Measurements from ENCODE around the gene GNG7. TPM values are rescaled to one million over a fixed set of nuclear protein-coding genes. Genes with fewer than 3 reads are reported as not detected.

GNG7 gene
- total and polyA plus RNA-seq, 10 of the 15 experiments (the other 5 are each of a cell fraction or from before 2014, with no cell fraction given) = 1.9 to 13.6 (median 6.5) TPM

- TF ChIP-seq, protein P1, sequence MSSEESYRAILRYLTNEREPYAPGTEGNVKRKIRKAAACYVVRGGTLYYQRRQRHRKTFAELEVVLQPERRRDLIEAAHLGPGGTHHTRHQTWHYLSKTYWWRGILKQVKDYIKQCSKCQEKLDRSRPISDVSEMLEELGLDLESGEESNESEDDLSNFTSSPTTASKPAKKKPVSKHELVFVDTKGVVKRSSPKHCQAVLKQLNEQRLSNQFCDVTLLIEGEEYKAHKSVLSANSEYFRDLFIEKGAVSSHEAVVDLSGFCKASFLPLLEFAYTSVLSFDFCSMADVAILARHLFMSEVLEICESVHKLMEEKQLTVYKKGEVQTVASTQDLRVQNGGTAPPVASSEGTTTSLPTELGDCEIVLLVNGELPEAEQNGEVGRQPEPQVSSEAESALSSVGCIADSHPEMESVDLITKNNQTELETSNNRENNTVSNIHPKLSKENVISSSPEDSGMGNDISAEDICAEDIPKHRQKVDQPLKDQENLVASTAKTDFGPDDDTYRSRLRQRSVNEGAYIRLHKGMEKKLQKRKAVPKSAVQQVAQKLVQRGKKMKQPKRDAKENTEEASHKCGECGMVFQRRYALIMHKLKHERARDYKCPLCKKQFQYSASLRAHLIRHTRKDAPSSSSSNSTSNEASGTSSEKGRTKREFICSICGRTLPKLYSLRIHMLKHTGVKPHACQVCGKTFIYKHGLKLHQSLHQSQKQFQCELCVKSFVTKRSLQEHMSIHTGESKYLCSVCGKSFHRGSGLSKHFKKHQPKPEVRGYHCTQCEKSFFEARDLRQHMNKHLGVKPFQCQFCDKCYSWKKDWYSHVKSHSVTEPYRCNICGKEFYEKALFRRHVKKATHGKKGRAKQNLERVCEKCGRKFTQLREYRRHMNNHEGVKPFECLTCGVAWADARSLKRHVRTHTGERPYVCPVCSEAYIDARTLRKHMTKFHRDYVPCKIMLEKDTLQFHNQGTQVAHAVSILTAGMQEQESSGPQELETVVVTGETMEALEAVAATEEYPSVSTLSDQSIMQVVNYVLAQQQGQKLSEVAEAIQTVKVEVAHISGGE (CRISPR knock-in tag; IDR thresholded peaks at IDR 0.05) = no peak
- no peak for TF ChIP-seq HDAC6 (IDR thresholded peaks at IDR 0.05; ENCODE audit: unreplicated experiment)
- no peak for TF ChIP-seq SIN3A (IDR thresholded peaks at IDR 0.05; ENCODE audit: low read depth, low read length)
- TF ChIP-seq CREB1 (IDR thresholded peaks at IDR 0.05; ENCODE audit: low read depth) = peak; percentile 86
- 0 out of 4 replicates have a peak, but pooled peaks have one; percentile 12 to 17 for TF ChIP-seq IKZF2 (IDR thresholded peaks at IDR 0.05)
- peak; percentile 75; the same call in 1 of the 2 replicates for TF ChIP-seq TCF3 (IDR thresholded peaks at IDR 0.05; ENCODE audit: borderline replicate concordance, insufficient read depth, low read depth, low read length)
- no peak for TF ChIP-seq KAT2A (conservative IDR thresholded peaks at IDR 0.05; ENCODE audit: control insufficient read depth, low read depth, low read length)
- TF ChIP-seq BCL11A (IDR thresholded peaks at IDR 0.05; ENCODE audit: low read depth, low read length) = no peak
- TF ChIP-seq RB1 (IDR thresholded peaks at IDR 0.05; ENCODE audit: borderline replicate concordance) = no peak
- TF ChIP-seq WRNIP1 (IDR thresholded peaks at IDR 0.05; ENCODE audit: borderline replicate concordance, low read depth, low read length) = no peak
- TF ChIP-seq PML (IDR thresholded peaks at IDR 0.05; ENCODE audit: low read length) = no peak
- TF ChIP-seq BHLHE40 (IDR thresholded peaks at IDR 0.05; ENCODE audit: borderline replicate concordance in 1 of 2, low read depth in 2 of 2, low read length in 1 of 2) = peak; percentile 73 to 88; a peak in 3 of 4 replicates
- peak; percentile 30; the same call in 1 of the 2 replicates for TF ChIP-seq DPF2 (IDR thresholded peaks at IDR 0.05)
- TF ChIP-seq, protein P2, sequence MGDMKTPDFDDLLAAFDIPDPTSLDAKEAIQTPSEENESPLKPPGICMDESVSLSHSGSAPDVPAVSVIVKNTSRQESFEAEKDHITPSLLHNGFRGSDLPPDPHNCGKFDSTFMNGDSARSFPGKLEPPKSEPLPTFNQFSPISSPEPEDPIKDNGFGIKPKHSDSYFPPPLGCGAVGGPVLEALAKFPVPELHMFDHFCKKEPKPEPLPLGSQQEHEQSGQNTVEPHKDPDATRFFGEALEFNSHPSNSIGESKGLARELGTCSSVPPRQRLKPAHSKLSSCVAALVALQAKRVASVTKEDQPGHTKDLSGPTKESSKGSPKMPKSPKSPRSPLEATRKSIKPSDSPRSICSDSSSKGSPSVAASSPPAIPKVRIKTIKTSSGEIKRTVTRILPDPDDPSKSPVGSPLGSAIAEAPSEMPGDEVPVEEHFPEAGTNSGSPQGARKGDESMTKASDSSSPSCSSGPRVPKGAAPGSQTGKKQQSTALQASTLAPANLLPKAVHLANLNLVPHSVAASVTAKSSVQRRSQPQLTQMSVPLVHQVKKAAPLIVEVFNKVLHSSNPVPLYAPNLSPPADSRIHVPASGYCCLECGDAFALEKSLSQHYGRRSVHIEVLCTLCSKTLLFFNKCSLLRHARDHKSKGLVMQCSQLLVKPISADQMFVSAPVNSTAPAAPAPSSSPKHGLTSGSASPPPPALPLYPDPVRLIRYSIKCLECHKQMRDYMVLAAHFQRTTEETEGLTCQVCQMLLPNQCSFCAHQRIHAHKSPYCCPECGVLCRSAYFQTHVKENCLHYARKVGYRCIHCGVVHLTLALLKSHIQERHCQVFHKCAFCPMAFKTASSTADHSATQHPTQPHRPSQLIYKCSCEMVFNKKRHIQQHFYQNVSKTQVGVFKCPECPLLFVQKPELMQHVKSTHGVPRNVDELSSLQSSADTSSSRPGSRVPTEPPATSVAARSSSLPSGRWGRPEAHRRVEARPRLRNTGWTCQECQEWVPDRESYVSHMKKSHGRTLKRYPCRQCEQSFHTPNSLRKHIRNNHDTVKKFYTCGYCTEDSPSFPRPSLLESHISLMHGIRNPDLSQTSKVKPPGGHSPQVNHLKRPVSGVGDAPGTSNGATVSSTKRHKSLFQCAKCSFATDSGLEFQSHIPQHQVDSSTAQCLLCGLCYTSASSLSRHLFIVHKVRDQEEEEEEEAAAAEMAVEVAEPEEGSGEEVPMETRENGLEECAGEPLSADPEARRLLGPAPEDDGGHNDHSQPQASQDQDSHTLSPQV (IDR thresholded peaks at IDR 0.05) = no peak
- TF ChIP-seq SUPT20H (IDR thresholded peaks at IDR 0.05; ENCODE audit: borderline replicate concordance, control insufficient read depth, low read depth, low read length) = no peak
- no peak for TF ChIP-seq ZNF622 (IDR thresholded peaks at IDR 0.05)
- TF ChIP-seq, protein P3, sequence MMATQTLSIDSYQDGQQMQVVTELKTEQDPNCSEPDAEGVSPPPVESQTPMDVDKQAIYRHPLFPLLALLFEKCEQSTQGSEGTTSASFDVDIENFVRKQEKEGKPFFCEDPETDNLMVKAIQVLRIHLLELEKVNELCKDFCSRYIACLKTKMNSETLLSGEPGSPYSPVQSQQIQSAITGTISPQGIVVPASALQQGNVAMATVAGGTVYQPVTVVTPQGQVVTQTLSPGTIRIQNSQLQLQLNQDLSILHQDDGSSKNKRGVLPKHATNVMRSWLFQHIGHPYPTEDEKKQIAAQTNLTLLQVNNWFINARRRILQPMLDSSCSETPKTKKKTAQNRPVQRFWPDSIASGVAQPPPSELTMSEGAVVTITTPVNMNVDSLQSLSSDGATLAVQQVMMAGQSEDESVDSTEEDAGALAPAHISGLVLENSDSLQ (IDR thresholded peaks at IDR 0.05) = peak; percentile 95
- TF ChIP-seq ZNF207 (IDR thresholded peaks at IDR 0.05; ENCODE audit: borderline replicate concordance) = no peak
- TF ChIP-seq PBX3 (IDR thresholded peaks at IDR 0.05; ENCODE audit: insufficient replicate concordance, low read depth, low read length) = peak; percentile 46
- peak; percentile 58 for TF ChIP-seq CREM (IDR thresholded peaks at IDR 0.05; ENCODE audit: low read depth)
- TF ChIP-seq SREBF2 (IDR thresholded peaks at IDR 0.05; ENCODE audit: low read length) = no peak
Observed at GRCh38 chr19:2663920-2664571, 38.4 kb downstream of the GNG7 start (continued).

Data from GM12878 (cell line).